ENCODE measurements around the gene THSD7B. TPM values are rescaled to one million over a fixed set of nuclear protein-coding genes. Genes with fewer than 3 reads are reported as not detected.

Gene THSD7B
- total RNA-seq, 1 experiment from 2014 or later, result 6.9 TPM

DNA sequence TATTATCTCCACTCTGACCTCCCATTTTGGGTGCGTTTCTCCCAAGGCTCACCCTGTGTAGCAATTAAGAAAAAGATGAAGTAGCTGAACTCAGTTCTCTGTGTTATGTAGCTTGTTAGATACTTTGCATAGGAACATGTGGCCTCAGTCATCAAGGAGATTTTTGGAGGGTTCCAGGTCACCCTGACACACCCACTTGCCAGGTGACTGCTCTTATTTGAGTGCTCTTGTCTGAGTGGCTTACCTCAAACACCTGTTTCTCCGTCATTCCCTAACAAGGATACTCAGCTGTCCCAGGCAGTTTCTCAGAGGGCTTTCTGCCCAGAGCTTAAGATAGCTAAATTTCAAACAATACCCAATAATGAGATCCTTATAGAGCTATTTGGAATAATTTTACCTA lies 621.7 kb downstream of the THSD7B start:
- Histone ChIP-seq H3K36me3 (ENCODE audit: control insufficient read depth, insufficient read depth, low read length) (no peaks in the 10 kb centered on the region), H3K9me3 (peaks cover 14% of the 10 kb centered on the region), H3K4me3 (ENCODE audit: low read depth, low read length) (no peak overlapping the region), H3K4me1 (no peaks in the 10 kb centered on the region), H3K27me3 (replicated peaks; ENCODE audit: control insufficient read depth, insufficient read depth, low read length) (no peaks in the 10 kb centered on the region)
- DNase-seq, result no peak
- no peak overlapping the region for H3K27ac Mint-ChIP-seq (ENCODE audit: unreplicated experiment)
- H3K4me1 Mint-ChIP-seq (ENCODE audit: low read depth, unreplicated experiment), result peaks cover 2% of the 10 kb centered on the region
- no peaks in the 10 kb centered on the region for H3K9me3 Mint-ChIP-seq (ENCODE audit: unreplicated experiment)
- CTCF ChIA-PET, result no interaction called here
- intact Hi-C loops (cut with micrococcal nuclease; ENCODE audit: unreplicated experiment), result no loop called here
- no peaks in the 10 kb centered on the region for H3K27me3 Mint-ChIP-seq (ENCODE audit: insufficient read depth, unreplicated experiment)
- TF ChIP-seq, protein P1, sequence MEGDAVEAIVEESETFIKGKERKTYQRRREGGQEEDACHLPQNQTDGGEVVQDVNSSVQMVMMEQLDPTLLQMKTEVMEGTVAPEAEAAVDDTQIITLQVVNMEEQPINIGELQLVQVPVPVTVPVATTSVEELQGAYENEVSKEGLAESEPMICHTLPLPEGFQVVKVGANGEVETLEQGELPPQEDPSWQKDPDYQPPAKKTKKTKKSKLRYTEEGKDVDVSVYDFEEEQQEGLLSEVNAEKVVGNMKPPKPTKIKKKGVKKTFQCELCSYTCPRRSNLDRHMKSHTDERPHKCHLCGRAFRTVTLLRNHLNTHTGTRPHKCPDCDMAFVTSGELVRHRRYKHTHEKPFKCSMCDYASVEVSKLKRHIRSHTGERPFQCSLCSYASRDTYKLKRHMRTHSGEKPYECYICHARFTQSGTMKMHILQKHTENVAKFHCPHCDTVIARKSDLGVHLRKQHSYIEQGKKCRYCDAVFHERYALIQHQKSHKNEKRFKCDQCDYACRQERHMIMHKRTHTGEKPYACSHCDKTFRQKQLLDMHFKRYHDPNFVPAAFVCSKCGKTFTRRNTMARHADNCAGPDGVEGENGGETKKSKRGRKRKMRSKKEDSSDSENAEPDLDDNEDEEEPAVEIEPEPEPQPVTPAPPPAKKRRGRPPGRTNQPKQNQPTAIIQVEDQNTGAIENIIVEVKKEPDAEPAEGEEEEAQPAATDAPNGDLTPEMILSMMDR (IDR thresholded peaks at IDR 0.05; ENCODE audit: insufficient read depth in 1 of 2, low read depth in 1 of 2, low read length in 1 of 2, severe bottlenecking in 1 of 2, unreplicated experiment in 1 of 2), result no peak
- no peak overlapping the region for H3K4me3 Mint-ChIP-seq (ENCODE audit: unreplicated experiment)
- no TSS peak for BruUV-seq (replicated peaks)
- POLR2A ChIA-PET, result no interaction called here
- peaks cover 5% of the 10 kb centered on the region for H3K36me3 Mint-ChIP-seq (ENCODE audit: insufficient read depth, unreplicated experiment)

- Mint-ChIP-seq H3K4me1 (ENCODE audit: low read depth, unreplicated experiment) (peaks cover 7% of the 10 kb centered on the region), H3K27me3 (ENCODE audit: insufficient read depth, unreplicated experiment) (no peaks in the 10 kb centered on the region), H3K27ac (ENCODE audit: unreplicated experiment) (no peak overlapping the region), H3K4me3 (ENCODE audit: unreplicated experiment) (no peak overlapping the region), H3K36me3 (ENCODE audit: insufficient read depth, unreplicated experiment) (peaks cover 6% of the 10 kb centered on the region), H3K9me3 (ENCODE audit: unreplicated experiment) (peaks cover 18% of the 10 kb centered on the region)
- H3K36me3 ChIP-seq (ENCODE audit: control insufficient read depth, insufficient read depth, low read length), result no peaks in the 10 kb centered on the region; the same call in 1 of the 2 replicates
- ChIA-PET CTCF (no interaction called here), POLR2A (no interaction called here)
- TF ChIP-seq, protein P1 (IDR thresholded peaks at IDR 0.05; ENCODE audit: insufficient read depth in 1 of 2, low read depth in 1 of 2, low read length in 1 of 2, severe bottlenecking in 1 of 2, unreplicated experiment in 1 of 2), result no peak
- no TSS peak for BruUV-seq (replicated peaks)
- H3K4me3 ChIP-seq (ENCODE audit: low read depth, low read length), result no peak overlapping the region
- no peak for DNase-seq
- H3K9me3 ChIP-seq, result no peaks in the 10 kb centered on the region
- intact Hi-C loops (cut with micrococcal nuclease; ENCODE audit: unreplicated experiment), result no loop called here
- no peaks in the 10 kb centered on the region for H3K27me3 ChIP-seq (replicated peaks; ENCODE audit: control insufficient read depth, insufficient read depth, low read length)
- peaks cover 2% of the 10 kb centered on the region for H3K4me1 ChIP-seq
These were observed 640.2 kb downstream of the THSD7B start for GRCh38 chr2:137405496-137405895.

- POLR2A ChIA-PET, result no interaction called here
- Mint-ChIP-seq H3K36me3 (ENCODE audit: insufficient read depth, unreplicated experiment) (peaks cover 16% of the 10 kb centered on the region), H3K4me3 (ENCODE audit: unreplicated experiment) (peak overlapping the region; percentile 55), H3K27ac (ENCODE audit: unreplicated experiment) (peak overlapping the region; percentile 89), H3K4me1 (ENCODE audit: low read depth, unreplicated experiment) (peaks cover 14% of the 10 kb centered on the region), H3K27me3 (ENCODE audit: insufficient read depth, unreplicated experiment) (no peaks in the 10 kb centered on the region), H3K9me3 (ENCODE audit: unreplicated experiment) (peaks cover 39% of the 10 kb centered on the region)
- H3K36me3 ChIP-seq (ENCODE audit: control insufficient read depth, insufficient read depth, low read length), result no peaks in the 10 kb centered on the region; the same call in 1 of the 2 replicates
- no TSS peak for BruUV-seq (replicated peaks)
- no peaks in the 10 kb centered on the region for H3K9me3 ChIP-seq
- TF ChIP-seq, protein P1 (IDR thresholded peaks at IDR 0.05; ENCODE audit: insufficient read depth in 1 of 2, low read depth in 1 of 2, low read length in 1 of 2, severe bottlenecking in 1 of 2, unreplicated experiment in 1 of 2), result no peak
- peaks cover 18% of the 10 kb centered on the region for H3K4me1 ChIP-seq
- no peaks in the 10 kb centered on the region for H3K27me3 ChIP-seq (replicated peaks; ENCODE audit: control insufficient read depth, insufficient read depth, low read length)
- intact Hi-C loops (cut with micrococcal nuclease; ENCODE audit: unreplicated experiment), result loop anchor here (2.0 kb wide), 1 partner anchor 203 kb away; no protein-coding TSS in a partner anchor
- peak; percentile 85 to 92 for DNase-seq
- CTCF ChIA-PET, result no interaction called here
- no peak overlapping the region for H3K4me3 ChIP-seq (ENCODE audit: low read depth, low read length)
These were observed 646.2 kb downstream of the THSD7B start for GRCh38 chr2:137411585-137411984.

All from Caco-2 (cell line).